Right ventricle myocardium inferior (tissue), 1 donor: ENCODE results near the gene GLT6D1. TPM values are rescaled to one million over a fixed set of nuclear protein-coding genes. Genes with fewer than 3 reads are reported as not detected.

Experiments
- ATAC-seq: fragments of 200-7000 bp; cut with Tn5 transposase; one replicate; pipeline ENCODE4 v1.9.1; 2020; ENCODE audit warnings: mild to moderate bottlenecking, moderate library complexity
- DNase-seq: peaks from one replicate; pipeline ENCODE4 v3.0.0; 2021; ENCODE audit errors: missing footprints
- intact Hi-C: fragments of 100-400 bp; cut with DNase I; formaldehyde crosslinking; loops from one replicate; pipeline ENCODE4 v1.11.0; 2022
- total RNA-seq: library from RNA; stranded (reverse); fragmentation: NEBNext Ultra II Directional; extraction: Animal tissue kit (Norgen Biotek cat#: 25700); gene quantifications from one replicate; pipeline ENCODE4 v1.2.1, GENCODE V29; 2021
- donor health status: DM: no; HTN: yes; CAD: no; lungs with severe emphysema.

The GLT6D1 gene
- total RNA-seq, 1 donor from 2014 or later, result not detected

- intact Hi-C loops, result no loop called here
- DNase-seq, result no peak
Measured at GRCh38 chr9:135592331-135592590, 47.1 kb downstream of the GLT6D1 start.

GRCh38 chr9:135591506-135592330 lies 47.6 kb downstream of the GLT6D1 start:
- ATAC-seq (no peak), DNase-seq (peak; percentile 50)
- intact Hi-C loops, result no loop called here

More at GRCh38 chr9:135592331-135592590, 47.1 kb downstream of the GLT6D1 start:
- ATAC-seq, result no peak

- ATAC-seq, result no peak
- peak; percentile 55 for DNase-seq
- intact Hi-C loops, result no loop called here
Measured at GRCh38 chr9:135590486-135591079, 48.8 kb downstream of the GLT6D1 start.

DNA sequence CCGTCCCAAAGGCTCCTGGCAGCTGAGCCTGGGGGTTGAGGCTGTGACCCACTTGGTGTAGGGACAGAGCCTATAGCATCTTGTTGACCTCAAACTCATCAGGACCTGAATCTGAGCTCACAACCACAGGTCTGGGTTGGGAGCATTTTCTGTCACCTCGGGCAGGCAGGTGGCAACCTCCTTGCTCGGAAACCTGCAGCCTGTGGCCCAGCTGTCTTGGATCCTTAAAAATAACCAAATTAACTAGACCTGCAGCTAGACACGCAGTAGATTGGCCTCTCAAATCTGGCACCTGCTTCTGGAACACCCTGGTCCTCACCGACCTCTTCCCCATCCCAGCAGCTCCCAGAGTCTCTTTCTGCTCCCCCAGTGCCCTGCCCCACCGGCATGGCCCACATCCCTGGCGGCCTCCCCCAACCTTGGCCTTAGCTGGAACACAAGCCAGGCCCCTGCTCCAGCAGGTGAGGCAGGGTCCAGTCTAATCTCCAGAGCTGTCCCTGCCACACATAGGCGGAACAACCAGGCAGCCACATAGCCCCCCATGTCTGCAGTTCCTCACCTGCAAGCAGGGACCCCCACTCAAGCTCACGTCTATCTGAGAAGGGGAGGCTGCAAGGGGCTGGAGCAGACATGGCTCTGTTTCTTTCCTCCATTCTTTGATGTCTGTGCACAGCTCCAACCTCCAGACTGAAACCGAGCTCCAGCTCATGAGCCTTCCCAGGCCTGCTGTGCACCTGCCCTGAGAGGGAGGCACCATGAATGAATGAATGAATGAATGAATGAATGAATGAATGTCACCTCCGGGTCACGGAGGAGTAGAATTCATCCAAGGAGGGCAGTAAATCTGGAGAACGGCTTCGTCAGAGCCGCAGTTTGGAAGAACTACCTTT lies 49.5 kb downstream of the GLT6D1 start:
- no peak for ATAC-seq
- peak; percentile 22 for DNase-seq
- intact Hi-C loops, result no loop called here

GRCh38 chr9:135588886-135589595 lies 50.3 kb downstream of the GLT6D1 start:
- no peak for ATAC-seq
- DNase-seq, result peak; percentile 52
- intact Hi-C loops, result no loop called here

- ATAC-seq, result no peak
- intact Hi-C loops, result no loop called here
- no peak for DNase-seq
Measured at GRCh38 chr9:135588371-135588770, 51.0 kb downstream of the GLT6D1 start.

DNA sequence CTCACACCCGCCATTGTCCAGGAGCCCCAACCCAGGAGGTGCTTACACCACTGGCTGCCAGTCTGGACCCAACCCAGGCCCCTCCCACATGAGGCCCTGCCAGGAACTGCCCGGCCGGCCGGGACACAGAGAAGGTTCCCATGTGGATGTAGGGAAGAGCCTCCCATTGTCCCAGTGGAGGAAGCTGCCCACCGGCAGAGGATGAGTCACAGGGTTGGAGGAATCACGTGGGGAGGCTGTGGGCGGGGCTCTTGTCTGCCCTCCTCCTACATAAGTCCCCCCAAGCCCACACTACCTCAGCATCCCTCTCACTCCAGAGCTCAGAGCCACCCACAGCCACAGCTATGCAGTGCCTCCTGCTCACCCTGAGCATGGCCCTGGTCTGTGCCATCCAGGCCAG lies 51.7 kb downstream of the GLT6D1 start:
- intact Hi-C loops, result no loop called here
- no peak for ATAC-seq
- no peak for DNase-seq

DNA sequence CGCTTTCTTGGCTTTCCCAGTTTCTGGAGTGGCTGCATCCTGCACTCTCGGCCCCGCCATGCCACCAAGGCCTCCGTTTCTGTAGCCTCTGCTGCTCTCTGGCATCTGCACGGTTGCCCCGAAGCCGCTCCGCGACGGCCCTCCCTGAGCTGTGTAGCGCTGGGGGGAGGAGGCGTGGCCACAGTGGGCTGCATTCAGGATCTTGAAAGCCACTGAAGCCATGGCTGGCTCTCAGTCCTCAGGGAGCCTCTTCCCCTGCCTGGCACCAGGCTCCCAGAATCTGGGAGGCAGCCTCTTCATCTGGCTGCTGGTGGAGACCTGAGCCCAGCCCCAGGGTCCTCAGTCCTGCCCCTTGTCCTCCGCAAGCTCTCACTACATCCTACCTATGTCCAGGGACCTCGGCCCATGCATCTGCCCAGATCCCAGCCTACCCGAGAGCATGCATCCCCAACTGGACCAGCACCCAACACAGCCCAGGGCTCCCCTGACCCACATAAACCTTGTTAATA lies 52.7 kb downstream of the GLT6D1 start:
- intact Hi-C loops, result no loop called here
- ATAC-seq, result no peak
- peak; percentile 54 for DNase-seq

DNA sequence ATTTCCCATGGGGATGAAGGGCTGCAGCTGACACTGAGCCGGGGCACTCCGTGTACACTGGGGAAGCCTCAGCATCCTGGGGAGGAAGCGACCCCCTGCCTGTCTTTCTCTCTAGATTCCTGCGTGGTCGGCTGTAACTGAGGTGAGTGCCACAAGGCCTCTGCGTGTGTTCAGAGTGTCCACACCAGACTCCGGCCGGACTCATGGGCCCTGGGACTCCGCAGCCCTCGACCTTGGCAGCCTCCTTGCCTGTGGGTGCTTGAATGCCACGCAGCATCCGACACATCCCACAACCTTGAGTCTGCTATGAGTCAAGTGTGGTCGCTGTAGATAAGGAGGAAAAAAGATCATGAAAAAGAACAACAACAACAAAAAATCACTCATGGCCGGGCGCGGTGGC lies 54.4 kb downstream of the GLT6D1 start:
- ATAC-seq (no peak), DNase-seq (no peak)
- intact Hi-C loops, result no loop called here

DNA sequence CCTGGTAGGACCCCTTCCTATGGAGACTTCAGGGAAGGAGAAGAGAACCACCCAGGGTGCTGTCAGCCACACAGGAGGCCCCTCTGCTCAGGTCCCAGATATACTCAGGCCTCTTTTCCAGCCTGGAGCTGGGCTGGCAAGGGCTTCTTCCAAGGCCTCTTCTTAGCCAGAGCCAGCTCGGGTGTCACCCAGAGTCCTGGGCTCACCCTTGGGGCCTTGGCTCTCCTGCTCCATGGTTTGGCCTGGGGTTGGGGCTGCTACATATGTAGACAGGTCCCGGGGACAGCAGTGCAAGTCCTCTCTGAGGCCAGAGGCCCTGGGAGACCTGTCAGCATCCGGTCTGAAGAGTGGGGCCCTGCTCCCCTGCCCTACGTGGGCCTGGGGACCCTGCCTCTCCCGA lies 55.0 kb downstream of the GLT6D1 start:
- intact Hi-C loops, result no loop called here
- DNase-seq (no peak), ATAC-seq (no peak)

DNA sequence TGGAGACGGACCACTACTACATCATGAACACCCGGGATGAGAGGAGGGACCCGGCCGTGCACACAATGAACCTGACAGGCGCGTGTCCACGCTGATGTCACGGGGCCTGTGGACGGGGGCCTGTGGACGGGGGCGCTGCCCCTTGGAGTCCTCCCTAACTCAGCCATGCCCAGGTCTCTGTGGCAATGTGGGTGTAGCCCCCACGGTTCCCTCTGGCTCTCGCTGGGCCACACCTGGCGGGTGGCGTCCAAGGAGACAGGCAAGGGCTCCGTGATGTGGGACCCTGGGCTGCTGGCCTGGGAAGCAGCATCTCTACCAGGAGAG lies 55.7 kb downstream of the GLT6D1 start:
- ATAC-seq (no peak), DNase-seq (no peak)
- intact Hi-C loops, result no loop called here

DNA sequence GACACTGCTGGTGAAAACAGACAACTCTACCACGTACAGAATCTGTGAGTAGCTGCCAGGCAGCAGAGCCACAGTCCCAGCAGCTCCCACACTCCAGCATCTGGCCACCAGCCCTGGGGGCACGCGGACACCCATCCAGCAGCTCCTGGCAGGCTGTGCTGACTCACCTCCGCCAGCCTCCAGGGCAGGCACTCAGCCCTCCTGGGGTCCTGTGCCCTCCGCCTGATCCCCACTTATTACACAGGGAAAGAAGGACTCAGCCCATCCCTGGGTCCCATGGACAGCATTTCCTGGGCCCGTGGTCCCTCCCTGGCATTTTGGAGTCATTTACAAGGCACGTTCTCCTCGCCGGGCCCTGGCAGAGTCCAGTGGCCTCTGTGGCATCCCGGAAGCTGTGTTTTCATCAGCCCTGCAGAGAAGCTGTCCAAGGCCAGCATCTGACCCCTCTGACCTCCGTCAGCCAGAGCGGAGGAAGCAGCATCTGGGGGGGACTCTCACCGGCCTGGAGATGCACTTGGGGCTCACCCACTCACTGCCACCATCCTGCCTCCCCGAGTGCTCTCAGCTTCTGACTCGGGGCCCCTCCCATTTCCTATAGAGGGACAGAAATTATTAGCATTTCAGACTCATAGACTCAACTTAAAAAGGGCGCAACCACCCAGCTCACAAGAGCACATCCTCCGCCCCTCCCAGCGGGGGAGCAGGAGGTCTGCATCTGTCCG lies 56.2 kb downstream of the GLT6D1 start:
- no peak for ATAC-seq
- intact Hi-C loops, result no loop called here
- DNase-seq, result no peak

GRCh38 chr9:135582541-135582940 lies 56.8 kb downstream of the GLT6D1 start:
- intact Hi-C loops, result no loop called here
- no peak for DNase-seq
- ATAC-seq, result no peak

DNA sequence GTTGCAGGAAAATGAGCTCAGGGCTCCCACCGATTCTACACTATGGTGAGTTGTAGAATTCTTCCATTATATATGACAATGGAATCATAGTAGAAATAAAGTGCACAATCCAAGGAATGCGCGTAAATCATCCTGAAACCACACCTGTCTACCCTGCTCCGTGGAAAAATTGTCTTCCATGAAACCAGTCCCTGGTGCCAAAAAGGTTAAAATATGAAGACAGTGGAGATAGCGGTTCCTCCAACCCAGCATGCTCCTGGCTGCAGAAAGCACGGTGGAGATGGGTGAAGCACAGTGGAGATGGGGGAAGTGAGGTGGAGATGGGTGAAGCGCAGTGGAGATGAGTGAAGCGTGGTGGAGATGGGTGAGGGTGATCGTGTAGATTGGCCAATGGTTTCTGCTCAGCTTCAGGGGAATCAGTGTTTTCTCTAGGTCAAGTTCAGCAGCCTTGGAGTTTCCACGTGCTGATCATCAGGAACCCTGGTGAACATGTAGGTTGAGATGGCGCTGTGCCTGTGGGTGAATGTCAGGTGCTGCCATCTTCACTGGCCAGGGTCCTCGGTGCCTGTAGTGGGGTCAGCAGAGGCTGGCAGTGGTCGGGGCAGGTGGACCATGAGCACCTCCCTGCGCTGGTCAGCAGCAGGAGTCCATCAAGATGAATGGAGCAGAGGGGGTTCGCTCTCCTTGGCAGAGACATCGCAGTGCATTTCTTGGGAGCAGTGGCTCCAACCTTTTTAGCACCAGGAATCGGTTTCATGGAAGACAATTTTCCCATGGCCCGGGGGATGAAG lies 57.5 kb downstream of the GLT6D1 start:
- ATAC-seq, result no peak
- intact Hi-C loops, result no loop called here
- no peak for DNase-seq

DNA sequence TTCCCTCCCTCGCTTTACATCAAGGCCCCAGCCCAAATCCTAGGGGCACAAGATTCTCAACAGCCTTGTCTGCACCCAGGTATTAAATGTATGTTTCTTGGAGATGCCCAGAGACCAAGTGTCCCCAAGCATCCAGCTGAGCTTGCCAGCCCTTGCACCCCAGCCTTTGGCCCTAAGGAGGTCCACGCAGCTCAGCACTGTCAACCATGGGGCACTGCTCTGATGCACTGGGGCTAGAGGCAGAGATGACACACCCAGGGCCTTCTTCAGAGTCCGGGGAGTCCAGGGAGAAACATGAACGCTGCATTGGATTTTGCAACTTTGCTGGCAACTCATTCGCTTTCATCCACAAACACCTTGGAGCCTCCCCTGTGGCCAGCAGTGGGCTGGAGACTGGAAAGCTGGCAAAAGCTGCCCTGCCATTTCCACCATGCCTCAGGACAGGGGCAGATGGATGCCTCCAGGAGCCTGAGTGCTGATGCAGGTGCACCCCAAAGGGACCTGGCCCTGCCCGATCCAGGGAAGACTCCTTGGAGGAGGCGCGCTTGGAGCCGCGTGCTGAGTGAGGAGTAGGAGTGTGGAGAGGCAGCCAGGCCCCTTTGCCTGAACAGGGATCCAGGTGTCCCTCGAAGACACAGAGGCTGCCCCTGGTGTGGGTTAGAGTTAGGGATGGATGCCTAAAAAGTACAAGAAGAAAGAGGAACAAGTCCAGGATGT lies 58.5 kb downstream of the GLT6D1 start:
- intact Hi-C loops, result no loop called here
- ATAC-seq, result no peak
- no peak for DNase-seq

- ATAC-seq (no peak), DNase-seq (no peak)
- intact Hi-C loops, result no loop called here
Measured at GRCh38 chr9:135579889-135580660, 59.3 kb downstream of the GLT6D1 start.

DNA sequence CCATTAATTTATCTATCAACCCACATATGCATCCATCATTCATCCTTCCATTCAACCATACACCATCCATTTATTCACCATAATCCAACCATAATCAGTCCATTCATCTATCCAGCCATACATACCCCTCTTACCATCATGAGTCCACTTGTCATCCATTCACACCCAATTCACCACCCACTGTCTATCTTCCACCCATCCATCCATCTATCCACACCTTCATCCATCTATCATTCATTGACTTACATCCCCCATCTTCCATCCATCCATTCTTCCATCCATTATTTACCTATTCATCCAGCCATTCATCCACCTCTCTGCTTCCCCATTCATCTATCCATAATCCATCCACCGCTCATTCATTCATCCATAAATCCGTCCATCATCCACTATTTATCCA lies 60.0 kb downstream of the GLT6D1 start:
- intact Hi-C loops, result no loop called here
- DNase-seq (no peak), ATAC-seq (no peak)
